Sigmoid colon (tissue), 4 donors: ENCODE measurements around the gene CST1.
"Not testable (repeated sequence)": the region's sequence is repeated elsewhere in the genome, so short reads cannot be mapped to it uniquely, and the experiment has no call there.

Experiments used
- CTCF ChIP-seq, 4 experiments: fragments of 450-650 bp in 3 of 4; fragments of 200-600 bp in 1 of 4; IDR thresholded peaks; one replicate each; pipeline ENCODE4 v1.5.1; 2016 to 2019; ENCODE audit warnings: antibody characterized with exemption in 4 of 4, mild to moderate bottlenecking in 3 of 4, moderate library complexity in 2 of 4
- EP300 ChIP-seq, 4 donors: sonication (generic); formaldehyde crosslinking; IDR thresholded peaks; one replicate each; pipeline ENCODE4 v1.6.1; 2017; ENCODE audit warnings: antibody characterized with exemption in 4 of 4
- POLR2AphosphoS5 ChIP-seq, 4 donors: sonication (generic); formaldehyde crosslinking; IDR thresholded peaks; one replicate each; pipeline ENCODE4 v1.6.1; 2017; ENCODE audit warnings: antibody characterized with exemption in 4 of 4

- not testable (repeated sequence) for TF ChIP-seq CTCF, POLR2AphosphoS5, EP300 (IDR thresholded peaks at IDR 0.05)
Measured at GRCh38 chr20:23734949-23735348, 15.8 kb downstream of the CST1 start.
